GM21619 (cell line): ENCODE data around the gene NXN.

Experiments used
- ATAC-seq: cut with Tn5 transposase; IDR thresholded peaks from one replicate; pipeline ENCODE4 v1.9.1; 2021; ENCODE audit not compliant: unreplicated experiment

NXN gene

GRCh38 chr17:979539-980405 is at the start of gene NXN:
TSS of gene NXN (minus strand) at chr17:979776.
- ATAC-seq, result peak; percentile 67

- ATAC-seq, result no peak
These were observed 47.5 kb upstream of the NXN start for GRCh38 chr17:1027044-1027443.

GRCh38 chr17:1026599-1026975 is 47.0 kb upstream of the NXN start:
- ATAC-seq, result no peak

GRCh38 chr17:1025733-1026598 is 46.4 kb upstream of the NXN start:
- ATAC-seq, result no peak

GRCh38 chr17:1024076-1024475 is 44.5 kb upstream of the NXN start:
- ATAC-seq, result no peak

GRCh38 chr17:1022278-1023024 is 42.9 kb upstream of the NXN start:
- ATAC-seq, result no peak

GRCh38 chr17:1021147-1021546 is 41.6 kb upstream of the NXN start:
- ATAC-seq, result no peak

GRCh38 chr17:1019451-1019850 is 39.9 kb upstream of the NXN start:
- no peak for ATAC-seq

- no peak for ATAC-seq
These were observed 39.0 kb upstream of the NXN start for GRCh38 chr17:1018547-1018946.

GRCh38 chr17:1013729-1014090 is 34.1 kb upstream of the NXN start:
- ATAC-seq, result no peak

GRCh38 chr17:1012823-1013728 is 33.5 kb upstream of the NXN start:
- ATAC-seq, result no peak

GRCh38 chr17:1011760-1012735 is 32.5 kb upstream of the NXN start:
- ATAC-seq, result no peak

- no peak for ATAC-seq
These were observed 31.6 kb upstream of the NXN start for GRCh38 chr17:1011138-1011537.

GRCh38 chr17:1010586-1010985 is 31.0 kb upstream of the NXN start:
- no peak for ATAC-seq

GRCh38 chr17:1010086-1010450 is 30.5 kb upstream of the NXN start:
- no peak for ATAC-seq

- no peak for ATAC-seq
These were observed 29.9 kb upstream of the NXN start for GRCh38 chr17:1009229-1010085.

- ATAC-seq, result no peak
These were observed 28.6 kb upstream of the NXN start for GRCh38 chr17:1008008-1008761.
